ENCODE results near the gene TNRC18.
"Not testable (repeated sequence)": the region's sequence is repeated elsewhere in the genome, so short reads cannot be mapped to it uniquely, and the experiment has no call there.

TNRC18 gene

DNA sequence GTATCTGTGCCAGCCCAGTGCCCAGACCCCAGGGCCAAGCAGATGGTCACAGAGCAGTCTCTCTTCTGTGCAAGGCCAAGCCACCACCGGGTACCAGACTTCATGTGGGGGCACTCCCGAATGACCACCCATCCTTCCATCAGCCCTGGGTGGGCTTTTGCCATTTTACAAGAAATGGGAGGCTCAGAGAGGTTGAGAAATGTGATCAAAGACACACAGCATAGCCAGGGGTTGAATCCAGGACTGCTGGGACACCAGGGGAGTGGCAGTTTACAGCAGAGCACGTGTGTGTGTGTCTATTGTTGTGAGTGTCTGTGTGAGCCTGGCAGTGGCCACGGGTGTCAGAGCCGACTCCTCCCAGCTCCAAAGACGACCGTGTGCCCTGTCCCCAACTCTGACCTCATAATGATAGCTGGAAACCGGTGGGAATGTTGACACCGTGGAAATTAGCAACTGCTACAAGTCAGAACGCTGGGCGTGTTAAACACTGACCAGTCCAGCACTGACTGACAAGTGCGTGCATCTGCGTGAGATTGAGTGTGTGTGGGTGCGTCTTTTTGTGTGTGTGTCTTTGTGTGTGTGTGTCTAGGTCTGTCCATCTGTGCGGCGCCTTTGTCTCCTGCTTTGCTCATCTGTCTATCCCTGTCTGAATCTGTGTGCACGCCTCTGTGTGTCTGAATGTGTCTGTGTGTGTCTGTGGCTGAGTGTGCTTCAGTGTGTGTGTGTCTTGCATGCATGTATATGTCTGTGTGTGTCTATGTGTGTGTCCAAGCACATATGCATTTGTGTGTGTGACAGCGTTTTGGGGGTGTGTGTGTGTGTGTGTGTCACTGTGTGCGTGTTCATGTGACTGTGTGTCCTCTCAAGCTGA is 158.1 kb downstream of the TNRC18 start:
- DNase-seq, result no peak

DNA sequence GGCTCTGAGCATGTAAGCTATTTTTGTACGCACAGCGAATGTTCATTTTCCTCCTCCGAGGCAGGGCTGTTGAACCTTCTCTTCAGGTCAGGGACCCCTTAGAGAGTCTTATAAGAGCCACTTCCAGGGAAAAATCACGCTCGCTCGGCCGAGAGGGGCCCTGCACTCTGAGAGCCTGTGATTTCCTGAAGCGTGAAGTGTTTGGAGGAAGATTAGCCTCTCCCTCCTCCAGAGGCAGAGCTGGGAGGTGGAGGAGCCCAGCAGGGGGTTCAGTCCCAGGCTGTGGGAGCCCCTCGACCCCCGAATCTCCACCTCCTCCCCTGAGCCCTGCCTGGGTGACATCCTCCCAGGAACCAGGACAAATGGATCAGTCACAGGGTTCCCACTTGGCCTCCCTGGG is 160.6 kb downstream of the TNRC18 start:
- DNase-seq, result not testable (repeated sequence)

DNA sequence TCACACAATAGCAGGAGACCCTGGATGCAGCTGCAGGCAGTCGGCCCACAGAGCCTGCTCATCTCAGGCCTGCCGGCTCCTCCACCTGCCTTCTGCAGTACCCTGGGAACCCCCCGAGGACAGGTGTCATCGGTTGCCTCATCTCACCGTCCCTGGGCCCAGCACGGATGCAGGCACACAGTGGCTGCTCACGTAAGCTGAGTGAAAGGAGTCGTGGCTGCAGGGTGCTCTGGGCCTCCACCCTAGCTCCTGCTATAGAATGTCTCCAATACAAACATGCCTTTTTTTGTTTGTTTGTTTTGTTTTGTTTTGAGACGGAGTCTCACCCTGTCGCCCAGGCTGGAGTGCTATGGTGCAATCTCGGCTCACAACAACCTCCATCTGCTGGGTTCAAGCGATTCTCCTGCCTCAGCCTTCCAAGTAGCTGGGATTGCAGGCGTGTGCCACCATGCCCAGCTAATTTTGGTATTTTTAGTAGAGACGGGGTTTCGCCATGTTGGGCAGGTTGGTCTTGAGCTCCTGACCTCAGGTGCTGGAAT is 163.0 kb downstream of the TNRC18 start:
- not testable (repeated sequence) for DNase-seq

Data from inflammatory macrophage treated with lipopolysaccharide for 1 hour (primary cell).